GM19324 (cell line): ENCODE results near the gene CARD10.
"Not testable (repeated sequence)": the region's sequence is repeated elsewhere in the genome, so short reads cannot be mapped to it uniquely, and the experiment has no call there.

ENCODE experiments used
- ATAC-seq: cut with Tn5 transposase; IDR thresholded peaks from one replicate; pipeline ENCODE4 v1.9.1; 2021; ENCODE audit warnings: mild to moderate bottlenecking, moderate library complexity; ENCODE audit not compliant: unreplicated experiment, low FRiP score

Gene CARD10

DNA sequence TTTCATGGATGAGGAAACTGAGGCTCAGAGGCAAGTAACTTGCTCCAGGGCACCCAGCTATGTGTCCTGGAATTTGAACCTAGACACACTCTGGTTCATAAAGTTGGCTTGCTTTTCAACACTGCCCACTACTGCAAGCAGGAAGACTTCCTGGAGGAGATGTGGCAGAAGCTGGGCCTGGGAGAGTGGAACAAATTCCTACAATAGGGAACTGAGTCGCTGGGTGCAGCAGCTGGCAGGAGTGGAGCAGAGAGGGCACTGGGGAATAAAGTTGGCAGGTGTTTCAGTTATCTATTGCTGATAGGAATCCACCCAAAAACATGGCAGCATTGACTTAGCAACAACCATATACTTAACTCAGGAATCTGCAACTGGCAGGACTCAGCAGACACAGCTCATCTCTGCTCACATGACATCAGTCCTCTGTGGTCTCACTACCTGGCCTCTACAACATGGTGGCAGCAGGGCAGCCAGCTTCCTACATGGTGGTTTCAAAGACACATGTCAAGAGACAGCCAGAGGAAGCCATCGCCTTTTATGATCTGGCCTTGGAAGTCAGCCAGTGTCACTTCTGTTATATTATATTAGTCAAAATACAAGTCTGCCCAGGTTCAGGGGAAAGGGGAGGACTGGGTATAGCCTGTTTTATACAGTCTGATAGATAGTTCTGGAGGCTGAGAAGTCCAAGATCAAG, 10.6 kb upstream of the CARD10 start:
- ATAC-seq = no peak

DNA sequence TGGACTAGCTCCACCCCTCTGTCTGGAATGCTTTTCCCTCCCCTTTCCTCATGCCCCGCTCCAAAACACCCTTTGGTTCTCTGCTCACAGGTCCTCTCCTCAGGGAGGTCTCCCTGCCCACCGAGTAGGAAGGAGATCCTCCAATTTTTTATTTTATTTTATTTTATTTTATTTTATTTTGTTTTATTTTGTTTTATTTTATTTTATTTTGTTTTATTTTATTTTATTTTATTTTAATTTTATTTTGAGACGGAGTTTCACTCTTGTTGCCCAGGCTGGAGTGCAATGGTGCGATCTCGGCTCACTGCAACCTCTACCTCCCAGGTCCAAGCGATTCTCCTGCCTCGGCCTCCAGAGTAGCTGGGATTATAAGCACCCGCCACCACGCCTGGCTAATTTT, 8.7 kb upstream of the CARD10 start:
- ATAC-seq = not testable (repeated sequence)

DNA sequence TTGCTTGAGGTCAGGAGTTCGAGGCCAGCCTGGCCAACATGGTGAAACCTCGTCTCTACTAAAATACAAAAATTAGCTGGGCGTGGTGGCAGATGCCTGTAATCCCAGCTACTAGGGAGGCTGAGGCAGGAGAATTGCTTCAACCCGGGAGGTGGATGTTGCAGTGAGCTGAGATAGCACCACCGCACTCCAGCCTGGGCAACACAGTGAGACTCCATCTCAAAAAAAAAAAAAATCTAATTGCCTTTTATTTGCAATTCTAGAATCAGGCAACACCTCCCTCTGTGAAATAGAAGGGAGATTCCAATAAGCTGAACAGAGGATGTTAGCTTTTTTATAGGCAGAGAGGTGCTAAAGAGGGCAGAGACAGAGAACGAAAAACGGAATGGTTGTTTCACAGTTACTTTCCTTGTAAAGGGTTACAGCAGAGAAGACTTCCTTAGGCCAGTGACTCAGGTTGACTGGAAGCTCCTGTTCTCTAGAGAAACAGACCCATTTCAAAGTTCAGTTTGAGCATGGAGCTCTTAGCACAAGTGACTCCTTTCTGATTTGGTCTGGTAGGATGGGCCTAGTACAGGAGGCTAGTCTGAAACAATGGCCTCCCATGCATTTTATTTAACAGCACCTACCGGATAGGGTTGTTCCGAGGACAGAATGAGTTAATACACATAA, 8.0 kb upstream of the CARD10 start:
- ATAC-seq = not testable (repeated sequence)

DNA sequence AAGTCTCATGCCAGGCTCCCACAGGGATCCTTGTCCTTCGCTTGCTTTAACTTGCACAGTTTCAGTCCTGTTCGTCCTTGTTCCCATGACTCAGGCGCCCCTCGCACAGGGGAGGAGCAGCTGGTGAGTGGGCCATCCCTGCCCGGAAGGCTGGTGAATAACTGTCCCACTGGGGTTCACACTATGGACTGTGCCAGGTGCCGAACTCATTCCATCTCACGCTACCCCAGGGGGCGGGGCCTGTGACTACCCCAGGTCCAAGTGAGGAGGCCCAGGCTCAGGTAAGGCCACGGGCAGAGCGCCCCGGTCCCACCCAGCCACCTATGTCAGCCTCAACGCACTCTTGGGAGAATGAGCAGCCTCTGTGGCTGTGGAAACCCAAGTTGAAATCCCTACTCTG, 7.2 kb upstream of the CARD10 start:
- no peak for ATAC-seq

DNA sequence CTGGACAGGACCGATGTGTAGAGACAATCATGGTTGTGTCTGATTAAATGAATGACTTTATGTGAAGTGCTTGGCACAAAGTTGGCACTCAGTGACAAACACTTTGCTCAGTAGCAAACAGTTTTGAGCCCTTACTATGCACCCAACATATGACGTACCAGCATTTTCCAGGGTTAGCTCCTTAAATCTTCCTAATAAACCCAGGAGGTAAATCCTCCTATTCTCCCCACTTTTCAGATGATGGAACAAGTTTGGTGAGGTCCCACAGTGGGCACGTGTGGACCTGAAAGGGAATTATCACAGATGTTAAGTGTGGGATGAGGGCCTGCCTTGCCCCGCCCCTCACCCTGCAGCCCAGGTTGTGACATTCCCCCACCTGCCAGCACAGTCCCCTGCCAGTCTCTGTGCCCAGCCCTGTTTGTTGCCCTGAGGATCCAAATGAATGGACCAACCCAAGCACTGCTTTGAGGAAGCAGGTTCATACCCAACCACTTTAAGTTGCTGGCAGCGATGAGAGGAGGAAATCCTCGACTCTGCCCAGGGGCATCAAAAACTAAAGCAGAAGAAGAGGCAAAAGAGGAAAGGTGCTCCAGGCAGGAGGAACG, 6.6 kb upstream of the CARD10 start:
- no peak for ATAC-seq

DNA sequence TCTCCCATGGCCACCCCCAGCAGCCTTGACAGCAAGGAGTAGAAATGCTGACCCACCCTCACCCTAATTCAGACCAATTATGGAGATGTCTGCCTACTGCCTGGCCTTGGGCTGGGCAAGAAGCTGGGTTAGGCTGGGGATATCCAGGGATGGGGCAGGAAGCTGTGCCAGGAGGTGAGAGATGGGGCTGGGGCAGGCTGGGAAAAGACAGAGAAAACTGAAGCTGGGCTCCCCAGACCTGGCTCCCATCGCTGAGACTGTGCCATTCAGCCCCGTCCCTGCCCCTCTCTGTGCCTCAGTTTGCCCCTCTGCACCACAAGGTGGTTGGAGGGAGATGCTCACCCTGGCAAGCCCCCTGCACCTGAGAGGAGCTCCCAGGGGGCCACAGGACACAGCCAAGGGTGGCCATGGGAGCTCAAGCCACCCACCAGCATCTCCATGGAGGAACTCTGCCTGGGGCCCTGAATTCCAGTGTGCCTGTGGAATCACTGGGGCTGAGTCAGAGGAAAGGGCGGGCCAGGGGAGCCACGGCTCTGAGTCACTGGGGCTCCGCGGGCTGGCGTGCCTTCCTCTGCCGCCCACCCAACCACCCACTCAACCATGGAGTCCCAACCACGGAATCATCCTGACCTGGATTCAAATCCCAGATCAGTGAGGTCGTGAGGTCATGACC, 6.0 kb upstream of the CARD10 start:
- no peak for ATAC-seq

DNA sequence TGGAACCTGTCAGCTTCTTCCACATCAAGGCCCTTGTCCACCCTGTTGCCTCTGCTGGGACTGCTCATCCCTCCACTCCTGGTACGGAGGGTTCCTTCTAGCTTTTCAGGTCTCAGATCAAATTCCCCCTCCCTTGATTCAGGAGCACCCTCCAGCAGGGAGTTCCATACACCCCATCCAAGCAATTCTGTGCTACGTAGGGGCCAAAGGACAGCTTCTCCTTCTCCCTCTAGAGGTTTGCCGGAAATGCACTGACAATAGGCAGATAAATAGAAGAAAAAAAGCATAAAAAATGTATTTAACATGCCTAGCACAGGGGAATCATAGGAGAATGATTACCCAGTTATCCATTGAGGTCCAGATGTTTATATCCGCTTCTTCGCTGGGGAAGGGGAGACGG, 3.3 kb upstream of the CARD10 start:
- ATAC-seq = no peak

DNA sequence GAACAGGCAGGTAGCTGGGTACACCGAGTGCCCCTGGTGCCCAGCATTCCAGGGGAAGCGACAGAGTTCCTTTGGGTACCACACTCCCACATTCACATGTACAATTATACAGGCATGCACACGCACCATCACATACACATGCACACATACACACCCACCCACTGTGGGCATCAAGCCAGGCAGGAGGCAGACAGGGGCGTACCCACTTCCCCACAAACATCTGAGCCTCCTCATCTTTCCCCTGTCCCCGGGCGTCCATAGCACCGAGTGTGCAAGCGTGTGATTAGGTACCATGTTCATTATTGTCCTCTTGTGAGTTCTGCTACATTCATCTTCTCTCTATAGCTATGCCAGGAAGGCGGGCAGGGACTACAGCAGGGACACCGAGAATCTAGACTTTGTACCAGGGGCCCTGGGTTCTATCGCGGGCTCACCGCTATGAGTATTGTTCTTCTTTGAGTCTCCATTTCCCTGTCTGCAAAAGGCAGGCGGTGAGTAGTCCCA, 2.1 kb upstream of the CARD10 start:
- ATAC-seq = no peak

DNA sequence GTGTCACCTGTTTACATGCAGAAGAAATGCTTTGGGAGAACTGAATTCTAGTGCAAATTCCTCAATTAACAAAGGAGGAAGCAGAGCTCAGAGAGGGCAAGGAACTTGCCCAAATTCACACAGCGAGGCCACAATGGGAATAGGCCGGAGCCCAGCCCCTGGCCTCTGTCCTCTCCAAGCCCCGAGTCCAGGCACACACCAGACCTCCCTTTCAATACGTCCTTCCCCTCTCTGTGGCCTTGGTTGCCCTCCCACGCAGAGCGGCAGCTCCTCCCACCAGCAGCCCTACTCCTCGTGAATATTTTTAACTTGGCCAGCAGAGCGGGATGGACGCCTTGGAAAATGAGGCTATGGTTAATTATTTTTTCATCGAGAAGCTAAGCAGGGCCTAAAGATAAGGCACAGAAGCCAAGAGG, 1.6 kb upstream of the CARD10 start:
- ATAC-seq = no peak

DNA sequence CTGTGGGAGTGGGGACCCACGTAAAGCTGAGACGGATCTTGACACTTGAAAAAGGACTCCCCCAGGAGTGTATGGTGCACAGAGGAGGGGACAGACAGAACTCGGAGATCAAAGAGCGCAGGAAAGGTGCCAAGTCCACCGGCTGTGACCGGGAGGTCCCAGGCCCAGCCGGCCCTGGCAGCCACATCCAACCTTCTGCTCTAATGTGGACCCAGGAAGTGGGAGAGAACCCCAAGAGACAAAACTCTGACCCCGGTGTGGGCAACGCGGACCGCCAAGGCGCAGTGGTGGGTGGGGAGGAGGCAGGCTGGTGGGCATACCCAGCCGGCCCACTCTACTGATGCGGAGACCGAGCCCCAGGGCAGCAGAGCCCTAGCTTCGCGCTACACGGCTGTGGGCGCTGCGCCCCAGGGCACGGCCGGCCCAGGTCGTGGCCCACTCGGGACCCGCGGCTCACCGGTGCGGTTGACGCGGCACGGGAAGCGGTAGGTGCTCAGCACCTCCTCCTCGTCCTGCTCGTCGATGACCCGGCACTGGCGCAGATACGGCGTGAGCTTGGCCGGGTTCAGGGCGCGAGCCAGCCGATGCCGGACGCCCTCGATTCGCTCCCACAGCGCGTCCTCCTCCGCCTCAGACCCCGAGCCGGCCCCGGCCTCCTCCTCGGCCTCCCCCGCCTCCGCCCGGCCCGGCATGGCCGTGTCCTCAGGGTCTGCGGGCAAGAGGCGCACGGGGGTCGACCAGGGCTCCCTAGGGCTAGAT, 527 bp downstream of the CARD10 start:
- no peak for ATAC-seq

DNA sequence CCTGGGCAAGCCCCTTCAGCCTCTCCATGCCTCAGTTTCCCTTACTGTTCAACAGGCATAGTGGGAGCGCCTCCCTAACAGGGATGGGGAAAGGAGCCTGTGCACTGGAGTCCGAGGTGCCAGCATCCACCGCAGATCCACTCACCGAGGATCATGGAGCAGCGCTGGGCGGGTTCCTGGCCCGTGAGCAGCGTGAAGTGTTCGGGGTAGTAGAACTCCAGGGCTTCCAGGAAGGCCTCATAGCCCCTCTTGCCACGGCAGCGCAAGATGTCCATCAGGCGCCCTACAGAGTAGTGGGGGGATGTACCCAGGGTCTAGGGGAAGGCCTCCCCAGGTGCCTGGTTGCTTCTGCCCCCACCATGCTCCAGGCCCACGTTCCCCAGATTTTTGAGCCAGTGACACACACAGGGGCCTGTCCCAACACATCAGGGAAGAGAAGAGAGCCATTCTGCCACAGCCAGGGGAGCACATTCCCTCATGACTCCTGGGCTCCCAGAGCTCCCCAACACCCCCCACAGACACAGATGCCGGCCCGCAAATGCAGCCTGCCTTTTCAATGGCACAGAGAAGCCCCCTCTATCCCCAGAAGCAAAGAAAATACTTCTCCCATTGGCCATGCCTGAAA, 1.3 kb downstream of the CARD10 start:
- no peak for ATAC-seq

DNA sequence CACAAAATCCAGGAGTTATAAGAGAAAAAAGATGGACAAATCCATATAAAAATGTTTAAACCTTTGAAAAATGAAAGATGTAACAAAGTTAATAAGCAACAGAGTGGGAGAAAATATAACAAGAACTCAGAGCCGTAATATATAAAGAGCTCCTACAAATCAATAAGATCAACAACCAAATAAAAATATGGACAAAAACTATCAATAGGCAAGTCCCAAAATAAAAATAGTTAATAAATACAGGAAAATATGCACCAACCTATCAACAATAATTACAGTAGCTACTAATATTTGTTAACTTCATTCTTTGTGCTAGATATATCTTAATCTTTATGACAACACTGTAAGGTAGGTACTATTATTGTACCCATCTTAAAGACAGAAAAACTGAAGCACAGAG, 2.8 kb downstream of the CARD10 start:
- ATAC-seq = no peak

DNA sequence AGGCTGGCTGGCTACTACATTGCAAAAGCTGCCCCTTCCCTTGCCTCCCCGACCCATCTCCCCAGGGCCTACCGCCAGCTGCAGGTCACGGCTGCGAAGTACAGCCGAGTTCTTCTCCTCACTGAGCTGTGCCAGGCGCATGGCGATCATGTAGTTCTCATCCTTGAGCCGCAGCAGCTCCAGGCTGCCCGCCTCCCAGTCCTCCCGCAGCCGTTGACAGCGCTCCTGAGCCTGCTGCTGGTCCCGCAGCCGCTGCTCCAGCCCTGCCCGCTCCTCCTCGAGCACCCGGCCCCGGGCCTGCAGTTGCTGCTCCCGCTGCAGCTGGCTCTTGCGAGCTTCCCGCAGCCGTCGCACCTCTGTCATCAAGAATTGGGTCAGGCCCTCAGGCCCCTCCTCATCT, 3.3 kb downstream of the CARD10 start:
- no peak for ATAC-seq

DNA sequence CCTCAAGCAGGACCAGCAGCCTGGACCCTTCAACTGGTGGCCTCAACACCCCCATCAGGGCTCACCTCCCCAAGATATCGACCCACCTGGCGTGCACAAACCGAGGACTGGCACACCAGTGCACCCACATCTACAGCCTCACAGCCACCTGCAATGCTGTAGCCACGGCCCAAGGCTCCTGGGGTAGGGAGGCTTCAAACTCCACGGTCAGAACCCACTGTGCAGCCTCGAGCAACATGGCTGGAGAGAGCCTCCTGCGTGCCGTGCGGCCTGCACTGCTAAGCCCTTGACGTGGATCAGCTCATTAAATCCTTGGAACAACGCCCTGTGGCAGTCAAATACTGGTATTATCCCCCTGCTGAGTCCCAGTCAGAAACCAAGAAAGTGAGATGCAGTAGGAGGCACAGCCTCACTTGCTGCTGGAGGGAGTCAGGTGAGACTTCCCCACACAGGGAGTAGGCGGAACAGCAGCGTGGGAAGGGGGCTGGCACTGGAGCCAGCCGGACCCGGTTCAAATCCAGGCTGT, 4.6 kb downstream of the CARD10 start:
- no peak for ATAC-seq

DNA sequence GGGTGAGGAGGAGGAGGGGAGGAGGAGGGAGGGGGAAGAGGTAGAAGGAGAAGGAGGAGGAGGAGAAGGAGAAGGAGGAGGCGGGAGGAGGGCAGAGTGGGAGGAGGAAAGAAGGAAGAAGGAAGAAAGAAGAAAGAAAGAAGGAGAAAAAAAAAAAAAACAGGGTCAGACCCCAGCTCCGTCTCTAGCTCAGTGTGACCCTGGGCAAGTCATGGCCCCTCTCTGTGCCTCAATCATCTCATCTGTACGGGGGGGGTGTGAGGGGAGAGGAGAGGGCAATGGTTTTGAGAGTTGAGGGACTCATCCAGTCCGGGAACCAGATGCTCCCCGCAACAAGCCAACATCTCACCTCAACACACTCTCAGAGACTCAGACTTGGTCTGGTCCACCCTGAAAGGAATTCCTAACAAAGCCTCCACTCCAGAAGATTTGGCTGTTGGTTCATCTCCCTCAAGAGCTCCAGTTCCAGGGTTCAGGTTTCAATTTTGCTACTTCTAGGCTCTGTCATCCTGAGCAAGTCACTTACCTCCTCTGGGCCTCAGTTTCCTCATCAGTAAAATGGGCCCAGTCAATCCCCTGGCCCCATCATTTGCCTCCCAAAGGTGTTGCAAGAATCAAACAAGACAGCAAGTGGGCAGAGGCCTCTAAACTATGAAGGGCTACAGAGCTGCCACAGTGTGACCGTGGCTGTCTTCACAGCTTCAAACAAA, 7.7 kb downstream of the CARD10 start:
- ATAC-seq = no peak

DNA sequence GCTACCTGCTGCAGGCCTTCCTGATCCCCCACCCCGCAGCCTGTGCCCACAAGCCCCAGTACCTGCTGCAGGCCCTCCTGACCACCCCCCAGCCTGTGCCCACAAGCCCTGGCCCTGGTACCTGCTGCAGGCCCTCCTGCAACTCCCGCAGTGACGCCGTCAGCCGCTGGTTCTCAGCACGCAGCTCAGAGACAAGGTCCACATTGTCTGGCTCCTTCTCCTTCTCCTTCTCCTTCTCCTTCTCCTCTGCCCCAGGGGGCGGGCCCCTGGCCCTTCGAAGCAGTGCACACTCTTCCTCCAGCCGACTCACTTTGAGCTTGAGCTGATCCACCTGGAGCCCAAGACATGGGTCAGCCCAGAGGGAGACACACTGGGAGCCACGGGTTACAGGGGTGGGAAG, 9.1 kb downstream of the CARD10 start:
- ATAC-seq = no peak

DNA sequence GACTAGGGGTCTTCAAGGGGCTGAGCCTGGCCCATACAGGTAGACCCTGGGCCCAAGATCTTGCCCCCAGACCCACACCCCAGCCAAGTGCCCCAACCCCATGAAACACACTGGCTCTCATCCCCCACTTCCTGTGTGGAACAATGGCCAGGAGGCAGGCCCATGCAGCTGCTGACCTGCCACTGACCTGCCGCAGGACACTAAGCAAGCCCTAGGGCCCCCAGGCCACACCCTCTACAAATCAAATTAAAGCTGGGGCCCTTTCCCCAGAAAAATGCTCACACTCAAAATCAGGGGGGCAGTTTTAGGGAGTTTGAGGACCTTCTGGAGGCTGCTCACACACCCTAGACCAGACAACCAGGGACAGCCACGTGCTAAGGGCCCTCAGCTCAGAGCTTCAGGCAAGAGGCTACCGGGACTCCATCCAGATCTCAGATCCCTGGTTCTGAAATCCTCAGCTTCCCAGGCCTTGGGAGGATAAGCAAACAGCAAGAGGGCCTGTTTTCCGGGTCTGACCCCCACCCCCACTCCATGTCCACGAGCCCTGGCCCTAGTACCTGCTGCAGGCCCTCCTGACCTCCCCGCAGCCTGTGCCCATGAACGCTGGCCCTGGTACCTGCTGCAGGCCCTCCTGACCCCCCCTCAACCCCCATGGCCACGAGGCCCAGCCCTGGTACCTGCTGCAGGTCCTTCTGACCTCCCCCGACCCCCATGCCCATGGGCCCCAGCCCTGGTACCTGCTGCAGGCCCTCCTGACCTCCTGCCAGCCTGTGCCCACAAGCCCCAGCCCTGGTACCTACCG, 10.0 kb downstream of the CARD10 start:
- ATAC-seq = no peak

DNA sequence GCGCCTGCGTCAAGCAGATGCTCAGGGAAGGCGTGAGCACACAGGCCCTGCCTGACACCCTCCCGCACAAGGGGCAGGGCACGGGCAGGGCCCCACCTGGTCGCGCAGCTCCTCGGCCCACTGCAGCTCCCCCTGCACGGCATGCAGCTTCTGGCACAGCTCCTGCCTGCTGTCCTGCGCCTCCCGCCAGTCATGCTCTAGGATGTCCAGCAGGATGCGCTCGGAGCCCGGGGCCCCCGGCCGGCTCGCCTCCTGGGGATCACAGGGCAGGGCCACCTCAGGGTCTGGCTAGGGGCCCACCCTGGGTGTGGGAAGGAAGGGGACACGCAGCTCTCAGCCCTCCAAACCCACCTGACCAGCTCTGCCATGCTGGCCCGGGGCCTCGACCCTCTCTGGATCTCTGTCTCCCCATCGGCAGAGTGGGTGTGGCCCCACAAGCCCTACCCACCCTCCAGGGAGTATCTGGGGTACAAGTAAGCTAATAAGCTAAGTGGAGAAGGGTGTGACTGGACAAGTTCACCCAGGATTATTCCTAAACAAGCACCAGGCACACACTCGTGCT, 10.7 kb downstream of the CARD10 start:
- no peak for ATAC-seq
